GM18873 (cell line): ENCODE measurements around the gene MRM3.
"Not testable (repeated sequence)": the region's sequence is repeated elsewhere in the genome, so short reads cannot be mapped to it uniquely, and the experiment has no call there.

ENCODE experiments used
- ATAC-seq: cut with Tn5 transposase; IDR thresholded peaks from one replicate; pipeline ENCODE4 v1.9.1; 2021; ENCODE audit warnings: mild to moderate bottlenecking, moderate library complexity, moderate number of reproducible peaks; ENCODE audit not compliant: unreplicated experiment, low FRiP score

MRM3 gene

DNA sequence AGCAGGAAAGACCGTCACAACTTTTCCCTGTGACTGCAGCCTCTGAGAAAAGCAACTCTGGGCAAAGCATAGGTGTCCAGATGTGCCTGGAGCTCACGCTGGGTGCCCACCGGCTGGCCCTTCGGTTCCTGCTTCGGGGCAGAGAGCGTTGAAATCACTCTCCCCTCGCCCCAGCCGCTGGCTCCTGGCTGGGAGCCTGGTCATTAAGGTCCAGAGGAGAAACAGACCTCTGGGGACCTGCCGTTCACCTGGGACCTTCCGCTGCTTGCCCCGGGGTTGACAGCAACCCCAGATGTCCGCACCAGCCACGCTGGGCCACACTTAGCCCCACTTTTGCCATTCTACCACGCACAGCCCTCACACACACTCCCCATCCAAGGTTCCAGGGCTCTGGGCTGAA, 13.1 kb downstream of the MRM3 start:
- ATAC-seq, result no peak

DNA sequence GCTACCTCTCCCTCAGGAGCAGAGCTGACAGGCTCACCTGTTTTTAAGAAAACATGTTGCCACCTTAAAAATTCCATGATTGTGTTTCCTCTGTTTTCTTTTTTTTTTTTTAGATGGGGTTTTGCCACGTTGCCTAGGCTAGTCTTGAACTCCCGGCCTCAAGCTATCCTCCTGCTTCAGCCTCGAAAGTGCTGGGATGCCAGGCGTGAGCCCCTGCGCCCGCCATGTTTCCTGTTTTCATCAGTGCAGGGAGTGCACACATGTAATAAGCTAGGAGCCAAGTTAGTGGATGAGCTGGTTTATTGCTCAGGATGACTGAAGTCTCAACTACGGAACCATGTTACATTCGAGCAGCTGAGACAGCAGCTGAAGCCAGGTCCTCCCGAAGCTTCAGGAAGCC, 13.6 kb downstream of the MRM3 start:
- ATAC-seq, result no peak

- no peak for ATAC-seq
Measured at GRCh38 chr17:796609-797008, 14.5 kb downstream of the MRM3 start.

DNA sequence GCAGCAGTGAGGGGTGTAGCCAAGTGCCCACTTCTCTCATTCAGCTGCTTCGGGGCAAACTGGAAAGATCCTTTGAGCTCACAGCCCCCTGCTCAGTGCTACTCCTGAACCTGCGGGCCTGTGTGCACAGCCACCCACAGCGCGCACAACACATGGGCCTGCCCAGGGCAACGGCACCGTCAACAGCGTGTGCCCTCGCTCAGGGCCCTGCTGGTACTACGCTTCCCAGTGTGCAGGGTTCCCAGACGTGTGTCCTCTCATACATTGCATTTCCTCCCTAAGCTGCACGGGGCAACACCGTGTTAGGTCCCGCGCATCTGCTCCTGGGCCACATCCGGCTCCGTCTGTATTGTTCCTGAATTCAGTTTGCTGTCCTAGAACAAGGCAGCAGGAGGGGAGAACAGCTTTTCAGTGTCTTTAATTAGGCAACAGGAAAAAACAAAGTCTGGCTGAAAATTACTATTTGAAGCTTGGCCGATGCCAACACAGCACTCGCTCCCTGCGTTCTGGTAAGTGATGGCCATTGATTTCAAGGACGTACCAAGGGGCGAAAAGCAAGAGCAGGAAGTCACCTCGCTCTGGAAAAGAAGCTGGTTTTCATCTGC, 15.2 kb downstream of the MRM3 start:
- ATAC-seq, result no peak

DNA sequence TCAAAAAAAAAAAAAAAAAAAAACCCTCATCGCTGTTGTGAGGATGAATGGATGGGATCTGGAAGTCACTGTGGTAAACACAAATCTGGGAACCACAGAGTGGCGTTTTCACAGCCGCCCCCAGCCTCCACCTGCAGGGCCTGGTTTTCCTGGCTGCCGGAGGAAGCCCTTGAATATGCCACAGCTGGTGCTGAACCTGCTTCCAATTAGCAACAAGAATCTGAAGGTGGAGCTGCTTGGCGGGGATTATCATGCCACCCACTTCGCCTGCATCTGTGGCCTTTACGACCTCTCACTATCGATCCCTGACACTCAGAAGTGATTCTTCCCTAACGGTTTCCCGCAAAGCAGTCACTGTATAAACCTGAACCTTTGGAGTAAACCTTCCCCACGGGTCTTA, 16.1 kb downstream of the MRM3 start:
- no peak for ATAC-seq

- ATAC-seq, result no peak
Measured at GRCh38 chr17:799261-799660, 17.1 kb downstream of the MRM3 start.

DNA sequence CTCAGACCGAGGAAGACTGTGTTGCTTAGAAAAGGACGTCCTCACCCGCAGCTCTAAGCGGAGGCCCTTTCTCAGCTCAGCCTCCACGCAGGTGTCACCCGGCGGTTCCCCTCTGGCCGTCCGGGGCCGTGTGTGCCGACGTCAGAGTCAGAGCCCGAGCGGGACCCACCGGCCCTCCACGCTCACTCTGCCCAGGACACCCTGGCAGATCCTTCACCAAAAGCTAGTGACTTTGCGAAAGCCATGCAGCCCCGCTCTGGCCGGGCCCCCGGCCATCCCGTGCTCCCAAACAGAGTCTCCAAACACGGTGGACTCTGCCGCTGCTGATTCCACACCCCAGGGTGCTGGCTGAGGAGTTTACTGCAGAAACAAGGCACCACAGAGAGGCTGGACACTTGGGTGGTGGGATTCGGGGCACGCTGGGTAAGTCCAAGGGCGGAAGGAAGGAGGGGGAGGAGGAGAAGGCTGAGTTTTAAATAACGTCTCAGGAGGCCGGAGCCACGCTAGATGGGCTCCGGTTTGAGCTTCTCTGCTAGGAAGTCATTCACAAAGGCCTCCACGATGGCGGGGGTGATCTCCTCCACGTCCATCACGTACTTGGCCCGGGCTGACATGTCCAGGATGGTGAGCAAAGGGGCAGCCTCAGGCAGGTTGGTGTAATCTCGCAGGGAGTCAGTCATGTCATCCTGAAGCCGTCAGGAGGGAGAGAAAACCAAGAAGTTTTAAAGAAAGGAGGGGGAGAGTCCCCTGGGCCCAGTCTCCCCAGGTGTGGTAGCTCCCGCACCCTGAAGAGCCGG, 18.5 kb downstream of the MRM3 start:
- no peak for ATAC-seq

- no peak for ATAC-seq
Measured at GRCh38 chr17:801660-802059, 19.5 kb downstream of the MRM3 start.

GRCh38 chr17:802481-802880, 20.3 kb downstream of the MRM3 start:
- ATAC-seq, result no peak

DNA sequence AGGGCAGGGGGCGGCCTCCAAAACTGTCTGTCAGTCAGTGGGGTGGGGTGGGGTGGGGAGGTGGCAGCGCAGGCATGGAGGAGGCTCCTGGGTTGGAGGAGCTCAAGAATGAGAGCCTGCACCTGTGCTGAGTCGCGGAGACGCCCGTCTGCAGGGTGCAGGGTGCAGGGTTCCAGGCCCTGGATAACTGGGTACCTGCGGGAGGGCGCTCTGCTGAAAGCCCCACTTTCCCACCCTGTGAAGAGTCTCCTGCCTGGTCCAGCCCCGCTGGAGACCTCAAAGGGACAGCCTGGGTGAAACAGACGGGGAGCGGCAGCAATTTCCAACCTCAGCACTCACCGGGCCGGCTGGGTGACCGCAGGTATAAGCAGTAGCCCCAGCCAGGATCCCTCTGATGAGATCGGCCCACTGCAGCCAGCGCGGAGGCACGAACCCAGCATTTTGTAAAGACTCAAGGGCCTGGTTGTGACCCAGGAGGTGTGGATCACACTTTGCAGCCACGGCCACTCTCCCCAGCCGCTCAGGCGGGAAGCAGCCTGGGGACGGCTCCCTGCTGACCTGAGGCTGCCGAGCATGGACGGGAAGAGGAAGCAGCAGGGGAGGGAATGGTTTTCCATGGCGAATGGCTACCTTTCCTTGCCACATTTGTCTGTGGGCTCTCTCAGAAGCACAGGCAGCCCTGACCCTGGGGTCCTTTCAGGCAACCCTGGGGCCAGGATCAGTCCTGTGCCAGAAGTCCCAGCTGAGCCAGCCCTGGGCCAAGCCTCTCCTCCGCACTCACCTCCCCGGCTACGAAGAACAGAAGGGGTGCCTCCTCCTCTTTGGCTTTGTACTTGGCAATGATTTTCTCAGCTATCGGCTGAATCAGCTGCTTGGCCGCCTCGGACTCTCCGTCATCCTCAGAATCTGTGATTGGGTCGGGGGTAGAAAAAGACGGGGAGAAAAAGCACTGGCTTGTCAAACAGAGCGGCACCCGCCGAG, 21.0 kb downstream of the MRM3 start:
- no peak for ATAC-seq

DNA sequence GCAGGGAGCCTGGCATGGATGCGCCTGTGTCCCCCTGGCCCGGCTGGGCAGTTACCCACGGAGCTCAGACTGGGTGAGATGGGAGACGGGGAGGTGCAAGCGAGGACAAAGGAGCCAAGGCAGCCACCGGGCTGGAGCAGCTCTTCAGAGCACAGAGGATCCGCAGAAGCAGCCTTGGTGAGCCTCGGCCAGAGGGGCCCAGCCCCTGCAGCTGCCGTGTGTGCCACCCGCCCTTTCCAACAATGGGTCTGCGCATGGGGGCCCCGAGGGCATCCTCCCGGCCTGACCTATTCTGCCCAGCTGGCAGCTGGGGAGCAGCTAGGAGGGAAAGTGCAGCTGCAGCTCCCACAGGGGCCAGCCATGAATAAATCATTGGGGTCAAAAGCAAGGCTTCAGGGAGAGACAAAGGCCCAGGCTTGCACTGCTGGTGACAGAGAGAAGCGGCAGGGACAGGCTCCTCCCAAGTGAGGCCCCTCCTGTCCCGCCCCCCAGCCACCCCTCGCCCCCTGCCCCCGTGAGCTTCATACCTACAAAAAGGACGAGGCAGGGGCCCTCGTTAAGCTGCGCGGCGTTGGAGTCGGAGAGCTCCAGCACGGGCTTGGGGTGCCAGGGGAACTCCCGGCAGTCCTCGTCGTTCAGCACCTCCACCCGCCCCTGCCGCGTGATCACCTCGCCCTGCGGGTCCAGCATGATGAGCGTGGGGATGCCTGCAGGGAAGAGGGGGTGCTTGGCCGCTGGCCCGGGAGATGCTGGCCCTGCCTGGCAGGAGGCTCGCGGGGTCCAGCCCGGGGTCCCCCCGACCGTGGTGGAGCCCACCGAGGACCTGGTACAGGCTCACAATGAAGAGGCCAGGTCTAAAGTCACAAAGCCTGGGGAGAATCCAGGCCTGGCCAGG, 22.6 kb downstream of the MRM3 start:
- no peak for ATAC-seq

- ATAC-seq, result not testable (repeated sequence)
Measured at GRCh38 chr17:805886-806285, 23.7 kb downstream of the MRM3 start.

GRCh38 chr17:806346-806745, 24.2 kb downstream of the MRM3 start:
- ATAC-seq, result no peak

DNA sequence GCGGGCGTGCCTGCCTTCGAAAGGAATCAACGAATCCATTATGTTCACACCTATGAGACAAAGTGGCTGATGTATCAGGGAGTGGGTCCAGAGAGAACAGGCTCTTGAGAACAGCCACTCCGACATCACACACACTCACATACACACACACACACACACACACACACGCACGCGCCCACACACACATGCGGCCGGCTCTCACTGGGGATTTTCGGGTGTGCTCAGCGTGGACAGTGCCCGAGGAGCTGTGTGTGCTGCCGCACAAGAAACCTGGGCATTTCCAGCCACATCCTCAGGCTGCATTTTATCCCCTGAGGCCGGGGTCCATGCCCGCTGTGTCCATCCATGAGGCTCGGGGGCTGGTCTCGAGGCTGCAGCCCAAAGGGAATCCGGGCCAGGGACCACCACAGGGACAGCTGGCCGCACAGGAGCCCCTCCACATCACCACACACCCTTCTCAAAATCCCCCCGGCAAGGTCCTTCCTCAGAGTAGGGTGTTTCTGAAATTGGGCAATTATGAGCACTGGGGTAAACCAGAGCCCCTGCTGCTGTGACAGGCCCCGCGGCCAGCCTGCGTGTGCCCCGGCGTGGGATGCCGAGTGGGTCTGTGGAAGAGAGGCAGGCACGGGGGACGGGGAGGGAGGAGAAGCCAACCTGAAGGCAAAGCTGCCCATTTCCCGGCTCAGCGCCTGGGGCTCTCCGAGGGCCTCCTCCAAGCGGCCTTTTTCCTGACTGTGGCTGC, 24.8 kb downstream of the MRM3 start:
- ATAC-seq, result no peak

DNA sequence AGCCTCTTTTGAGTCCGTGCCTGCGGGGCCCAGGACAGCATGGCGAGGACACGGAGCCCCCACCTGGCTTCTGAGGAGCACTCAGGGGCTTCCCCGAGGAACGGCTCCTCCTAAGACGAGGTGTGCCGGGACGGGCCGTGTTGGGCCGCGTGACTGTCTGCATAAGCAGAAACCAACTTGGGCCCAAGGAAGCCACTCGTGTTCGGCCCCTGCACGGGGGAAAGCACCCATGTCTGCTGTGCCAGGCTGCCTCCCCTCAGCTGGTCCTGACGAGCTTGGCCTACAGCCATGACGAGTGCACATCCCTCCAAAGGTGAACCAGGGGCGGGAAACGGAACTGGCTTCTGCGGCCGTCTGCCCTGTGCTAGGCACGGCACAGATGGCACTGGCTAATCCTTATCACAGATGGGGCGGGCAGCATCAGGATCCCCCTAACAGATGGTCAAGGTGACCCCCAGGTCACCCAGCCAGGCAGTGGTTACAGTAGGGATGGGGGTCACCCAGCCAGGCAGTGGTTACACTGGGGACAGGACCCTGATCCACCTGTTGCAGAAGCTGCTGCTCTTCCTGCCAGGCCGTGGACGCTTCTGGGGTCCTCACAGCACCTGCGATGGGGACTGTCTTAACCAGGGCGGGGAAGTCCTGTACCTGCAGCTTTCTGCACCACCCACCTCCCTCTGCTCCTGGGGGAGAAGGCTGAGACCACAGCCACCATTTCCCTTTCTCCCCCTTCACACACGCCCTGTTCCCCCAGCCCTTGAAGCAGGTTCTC, 25.6 kb downstream of the MRM3 start:
- no peak for ATAC-seq

- ATAC-seq, result no peak
Measured at GRCh38 chr17:811051-811784, 29.1 kb downstream of the MRM3 start.

DNA sequence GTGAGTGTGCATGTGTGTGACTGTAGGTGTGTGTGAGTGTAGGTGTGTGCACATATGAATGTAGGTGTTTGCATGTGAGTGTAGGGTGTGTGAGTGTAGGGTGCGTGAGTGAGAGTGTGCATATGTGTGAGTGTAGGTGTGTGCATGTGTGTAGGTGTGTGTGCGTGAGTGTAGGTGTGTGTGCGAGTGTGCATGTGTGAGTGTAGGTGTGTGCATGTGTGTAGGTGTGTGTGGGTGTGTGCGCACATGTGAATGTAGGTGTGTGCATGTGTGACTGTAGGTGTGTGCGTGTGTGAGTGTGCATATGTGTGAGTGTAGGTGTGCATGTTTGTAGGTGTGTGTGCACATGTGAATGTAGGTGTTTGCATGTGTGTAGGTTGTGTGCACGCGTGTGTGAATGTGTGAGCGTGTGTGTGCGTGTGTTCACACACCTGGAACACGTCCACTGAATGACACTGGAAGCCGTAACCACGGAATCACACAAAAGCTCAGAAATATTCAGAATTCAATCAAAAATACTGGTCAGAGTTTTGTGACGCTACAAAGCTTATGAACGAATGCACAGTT, 30.6 kb downstream of the MRM3 start:
- ATAC-seq, result no peak

GRCh38 chr17:814371-814770, 32.2 kb downstream of the MRM3 start:
- ATAC-seq, result no peak
